ENCODE data around the gene ADH6. TPM values are rescaled to one million over a fixed set of nuclear protein-coding genes. Genes with fewer than 3 reads are reported as not detected.

Gene ADH6
- total RNA-seq, 1 experiment from 2014 or later, result not detected

DNA sequence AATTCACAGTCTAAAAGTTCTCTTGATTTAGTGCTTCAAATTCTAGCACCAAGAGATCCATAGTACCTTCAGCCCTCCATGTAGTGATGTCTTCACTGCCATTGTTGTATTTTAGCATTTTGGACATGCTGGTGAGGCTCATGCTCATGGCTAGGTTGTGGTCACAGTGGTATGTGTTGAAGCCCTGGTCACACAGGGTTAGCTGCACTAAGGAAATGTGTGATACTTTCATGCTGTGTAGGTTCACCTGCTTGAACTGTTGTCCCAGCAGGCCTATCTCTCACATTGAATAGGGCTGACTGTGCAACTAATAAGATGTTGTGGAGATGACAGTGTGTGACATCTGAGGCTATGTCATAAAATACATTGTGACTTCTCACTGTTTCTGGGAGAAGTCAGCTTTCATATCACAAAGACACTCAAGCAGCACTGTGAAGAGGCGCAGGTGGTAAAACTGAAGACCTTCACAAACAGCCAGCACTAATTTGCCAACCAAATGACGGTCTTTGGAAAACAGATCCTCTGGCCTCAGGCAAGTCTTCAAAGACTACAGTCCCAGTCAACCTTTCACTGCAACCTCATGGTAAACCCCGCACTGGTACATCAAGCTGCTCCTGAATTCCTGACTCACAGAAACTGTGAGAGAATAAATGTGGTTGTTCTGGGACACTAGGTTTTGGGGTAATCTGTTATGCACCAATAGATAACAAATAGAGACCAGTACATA, 57.5 kb downstream of the ADH6 start:
- DNase-seq, result no peak
- no peak overlapping the region for H2AFZ ChIP-seq
- no peak overlapping the region for H3K27ac ChIP-seq
- H3K4me2 ChIP-seq, result no peak overlapping the region
- no peaks in the 10 kb centered on the region for H3K27me3 ChIP-seq (ENCODE audit: insufficient read depth, low read depth)
- ChIA-PET CTCF (no interaction called here), POLR2A (ENCODE audit: unreplicated experiment) (no interaction called here)
- no peaks in the 10 kb centered on the region for H3K9me3 ChIP-seq (ENCODE audit: insufficient read depth, low read depth)
- no peaks in the 10 kb centered on the region for H3K9me2 ChIP-seq (ENCODE audit: insufficient read depth)
- no peak overlapping the region for H3K4me3 ChIP-seq
- H3K79me2 ChIP-seq (ENCODE audit: low read depth), result no peaks in the 10 kb centered on the region
- BruUV-seq (replicated peaks), result no TSS peak
- no peaks in the 10 kb centered on the region for H3K4me1 ChIP-seq (replicated peaks; ENCODE audit: insufficient read depth)
- no peaks in the 10 kb centered on the region for H3K36me3 ChIP-seq (ENCODE audit: low read depth)
- H3F3A ChIP-seq (ENCODE audit: insufficient read depth, low read depth), result no peaks in the 10 kb centered on the region; the same call in 1 of the 2 replicates
- TF ChIP-seq EZH2 (IDR thresholded peaks at IDR 0.05; ENCODE audit: low read depth), result no peak
- TF ChIP-seq CTCF (conservative IDR thresholded peaks at IDR 0.05), result no peak
- intact Hi-C loops (cut with micrococcal nuclease; ENCODE audit: unreplicated experiment), result no loop called here
- no peaks in the 10 kb centered on the region for H4K20me1 ChIP-seq (ENCODE audit: insufficient read depth)

DNA sequence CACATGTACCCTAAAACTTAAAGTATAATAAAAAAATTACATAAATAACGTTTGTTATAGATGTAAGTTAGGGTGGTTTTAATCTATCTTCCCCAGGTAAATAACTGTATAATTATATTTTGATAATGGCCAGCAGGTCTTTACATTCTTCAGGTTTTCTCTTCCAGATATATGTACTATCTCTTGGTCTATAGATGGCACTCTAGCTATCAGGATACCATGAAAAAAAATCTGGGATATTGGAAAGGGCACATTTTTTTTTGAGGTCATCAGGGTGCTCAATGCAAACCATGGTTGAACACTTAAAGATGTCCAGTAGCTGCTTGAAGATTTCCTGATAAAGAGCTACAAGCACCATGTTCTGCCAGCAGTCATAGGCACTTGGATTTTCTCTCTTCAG, 59.3 kb downstream of the ADH6 start:
- intact Hi-C loops (cut with micrococcal nuclease; ENCODE audit: unreplicated experiment), result no loop called here

GRCh38 chr4:99157478-99157935, 61.5 kb downstream of the ADH6 start:
- no peak overlapping the region for H3K4me2 ChIP-seq
- no peaks in the 10 kb centered on the region for H3K27me3 ChIP-seq (ENCODE audit: insufficient read depth, low read depth)
- H3K27ac ChIP-seq, result no peak overlapping the region
- ChIA-PET POLR2A (ENCODE audit: unreplicated experiment) (no interaction called here), CTCF (no interaction called here)
- H3K4me3 ChIP-seq, result no peak overlapping the region
- no peaks in the 10 kb centered on the region for H3K36me3 ChIP-seq (ENCODE audit: low read depth)
- no peaks in the 10 kb centered on the region for H3K79me2 ChIP-seq (ENCODE audit: low read depth)
- H4K20me1 ChIP-seq (ENCODE audit: insufficient read depth), result no peaks in the 10 kb centered on the region
- no peak for DNase-seq
- no TSS peak for BruUV-seq (replicated peaks)
- no peaks in the 10 kb centered on the region for H3K9me2 ChIP-seq (ENCODE audit: insufficient read depth)
- no peaks in the 10 kb centered on the region for H3K4me1 ChIP-seq (replicated peaks; ENCODE audit: insufficient read depth)
- no peak overlapping the region for H2AFZ ChIP-seq
- no peaks in the 10 kb centered on the region for H3K9me3 ChIP-seq (ENCODE audit: insufficient read depth, low read depth)
- no peaks in the 10 kb centered on the region for H3F3A ChIP-seq (ENCODE audit: insufficient read depth, low read depth)
- TF ChIP-seq EZH2 (IDR thresholded peaks at IDR 0.05; ENCODE audit: low read depth), result no peak
- no peak for TF ChIP-seq CTCF (conservative IDR thresholded peaks at IDR 0.05)
- intact Hi-C loops (cut with micrococcal nuclease; ENCODE audit: unreplicated experiment), result no loop called here

More for the DNA sequence above, 59.3 kb downstream of the ADH6 start:
- no TSS peak for BruUV-seq (replicated peaks)
- Histone ChIP-seq H3K9me2 (ENCODE audit: insufficient read depth) (no peaks in the 10 kb centered on the region), H3K36me3 (ENCODE audit: low read depth) (no peaks in the 10 kb centered on the region), H3K4me1 (replicated peaks; ENCODE audit: insufficient read depth) (no peaks in the 10 kb centered on the region), H3K79me2 (ENCODE audit: low read depth) (no peaks in the 10 kb centered on the region), H3F3A (ENCODE audit: insufficient read depth, low read depth) (no peaks in the 10 kb centered on the region), H3K4me3 (no peak overlapping the region), H4K20me1 (ENCODE audit: insufficient read depth) (no peaks in the 10 kb centered on the region), H3K27ac (no peak overlapping the region), H2AFZ (no peak overlapping the region), H3K4me2 (no peak overlapping the region), H3K27me3 (ENCODE audit: insufficient read depth, low read depth) (no peaks in the 10 kb centered on the region), H3K9me3 (ENCODE audit: insufficient read depth, low read depth) (no peaks in the 10 kb centered on the region)
- CTCF ChIA-PET, result no interaction called here
- DNase-seq, result no peak
- TF ChIP-seq CTCF (conservative IDR thresholded peaks at IDR 0.05) (peak; percentile 33; the same call in 1 of the 2 replicates), EZH2 (IDR thresholded peaks at IDR 0.05; ENCODE audit: low read depth) (no peak)
- POLR2A ChIA-PET (ENCODE audit: unreplicated experiment), result no interaction called here

Data from PC-9 (cell line).